ENCODE results near the gene MB21D2. TPM values are rescaled to one million over a fixed set of nuclear protein-coding genes. Genes with fewer than 3 reads are reported as not detected.

The MB21D2 gene
- polyA plus RNA-seq, 3 donors, result 16.9 to 18.3 (median 18.0) TPM

GRCh38 chr3:192840143-192840836 lies 77.4 kb downstream of the MB21D2 start:
- no peak for DNase-seq (ENCODE audit: low read depth in 3 of 3, low spot score in 2 of 3)

- DNase-seq (ENCODE audit: low read depth in 3 of 3, low spot score in 2 of 3), result no peak
Measured at GRCh38 chr3:192835818-192836815, 81.5 kb downstream of the MB21D2 start.

- DNase-seq (ENCODE audit: low read depth in 3 of 3, low spot score in 2 of 3), result no peak
Measured at GRCh38 chr3:192834428-192834827, 83.2 kb downstream of the MB21D2 start.

GRCh38 chr3:192833177-192833890 lies 84.3 kb downstream of the MB21D2 start:
- DNase-seq (ENCODE audit: low read depth in 3 of 3, low spot score in 2 of 3), result no peak

GRCh38 chr3:192831801-192832347 lies 85.8 kb downstream of the MB21D2 start:
- DNase-seq (ENCODE audit: low read depth in 3 of 3, low spot score in 2 of 3), result no peak

GRCh38 chr3:192831111-192831644 lies 86.5 kb downstream of the MB21D2 start:
- DNase-seq (ENCODE audit: low read depth in 3 of 3, low spot score in 2 of 3), result no peak

- no peak for DNase-seq (ENCODE audit: low read depth in 3 of 3, low spot score in 2 of 3)
Measured at GRCh38 chr3:192830291-192831110, 87.2 kb downstream of the MB21D2 start.

GRCh38 chr3:192827863-192828594 lies 89.6 kb downstream of the MB21D2 start:
- no peak for DNase-seq (ENCODE audit: low read depth in 3 of 3, low spot score in 2 of 3)

- DNase-seq (ENCODE audit: low read depth in 3 of 3, low spot score in 2 of 3), result no peak
Measured at GRCh38 chr3:192827208-192827607, 90.4 kb downstream of the MB21D2 start.

- no peak for DNase-seq (ENCODE audit: low read depth in 3 of 3, low spot score in 2 of 3)
Measured at GRCh38 chr3:192826214-192827006, 91.2 kb downstream of the MB21D2 start.

GRCh38 chr3:192825657-192826200 lies 91.9 kb downstream of the MB21D2 start:
- DNase-seq (ENCODE audit: low read depth in 3 of 3, low spot score in 2 of 3), result peak in 2 of 3 donors; percentile 31 to 33

GRCh38 chr3:192825216-192825615 lies 92.4 kb downstream of the MB21D2 start:
- DNase-seq (ENCODE audit: low read depth in 3 of 3, low spot score in 2 of 3), result no peak

GRCh38 chr3:192824313-192824712 lies 93.3 kb downstream of the MB21D2 start:
- DNase-seq (ENCODE audit: low read depth in 3 of 3, low spot score in 2 of 3), result no peak

- no peak for DNase-seq (ENCODE audit: low read depth in 3 of 3, low spot score in 2 of 3)
Measured at GRCh38 chr3:192821161-192821560, 96.5 kb downstream of the MB21D2 start.

- no peak for DNase-seq (ENCODE audit: low read depth in 3 of 3, low spot score in 2 of 3)
Measured at GRCh38 chr3:192820161-192820560, 97.5 kb downstream of the MB21D2 start.

- no peak for DNase-seq (ENCODE audit: low read depth in 3 of 3, low spot score in 2 of 3)
Measured at GRCh38 chr3:192819001-192819569, 98.6 kb downstream of the MB21D2 start.

- DNase-seq (ENCODE audit: low read depth in 3 of 3, low spot score in 2 of 3), result no peak
Measured at GRCh38 chr3:192818126-192818525, 99.5 kb downstream of the MB21D2 start.

Measured in right renal cortex interstitium (tissue), 3 donors.